Kasumi-1 (cell line): Measurements from ENCODE around the gene PRDM15.
"Not testable (repeated sequence)": the region's sequence is repeated elsewhere in the genome, so short reads cannot be mapped to it uniquely, and the experiment has no call there.

Experiments
- DNase-seq, 2 experiments: peaks; one replicate each; lab custom pipeline; 2025; lab: John Stamatoyannopoulos, UW

The PRDM15 gene

GRCh38 chr21:41805038-41805437 lies 74.1 kb downstream of the PRDM15 start:
- DNase-seq, result no peak

- no peak for DNase-seq
Measured at GRCh38 chr21:41804381-41804780, 74.8 kb downstream of the PRDM15 start.

- DNase-seq, result no peak
Measured at GRCh38 chr21:41803316-41803715, 75.8 kb downstream of the PRDM15 start.

- peak; percentile 69 to 76 for DNase-seq
Measured at GRCh38 chr21:41802684-41803083, 76.5 kb downstream of the PRDM15 start.

DNA sequence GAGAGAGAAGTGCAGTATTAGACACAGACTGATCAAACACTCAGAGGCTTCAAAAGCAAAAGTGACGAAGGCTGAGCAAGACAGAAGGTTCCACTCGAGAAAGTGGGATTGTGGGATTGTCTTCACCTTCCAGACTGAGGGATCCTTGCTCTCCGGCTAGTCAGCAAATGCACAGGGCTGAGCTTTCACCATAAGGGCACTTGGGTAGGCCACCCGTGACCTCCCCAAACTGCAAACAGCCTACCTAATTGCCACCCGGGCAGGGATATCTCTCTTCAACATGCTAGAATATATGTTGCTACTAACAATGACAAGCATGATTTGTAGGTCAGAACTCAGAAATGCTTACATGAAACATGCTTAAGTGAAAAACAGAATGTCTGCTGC lies 77.0 kb downstream of the PRDM15 start:
- no peak for DNase-seq

- DNase-seq, result peak; percentile 1 to 10
Measured at GRCh38 chr21:41801321-41802197, 77.6 kb downstream of the PRDM15 start.

DNA sequence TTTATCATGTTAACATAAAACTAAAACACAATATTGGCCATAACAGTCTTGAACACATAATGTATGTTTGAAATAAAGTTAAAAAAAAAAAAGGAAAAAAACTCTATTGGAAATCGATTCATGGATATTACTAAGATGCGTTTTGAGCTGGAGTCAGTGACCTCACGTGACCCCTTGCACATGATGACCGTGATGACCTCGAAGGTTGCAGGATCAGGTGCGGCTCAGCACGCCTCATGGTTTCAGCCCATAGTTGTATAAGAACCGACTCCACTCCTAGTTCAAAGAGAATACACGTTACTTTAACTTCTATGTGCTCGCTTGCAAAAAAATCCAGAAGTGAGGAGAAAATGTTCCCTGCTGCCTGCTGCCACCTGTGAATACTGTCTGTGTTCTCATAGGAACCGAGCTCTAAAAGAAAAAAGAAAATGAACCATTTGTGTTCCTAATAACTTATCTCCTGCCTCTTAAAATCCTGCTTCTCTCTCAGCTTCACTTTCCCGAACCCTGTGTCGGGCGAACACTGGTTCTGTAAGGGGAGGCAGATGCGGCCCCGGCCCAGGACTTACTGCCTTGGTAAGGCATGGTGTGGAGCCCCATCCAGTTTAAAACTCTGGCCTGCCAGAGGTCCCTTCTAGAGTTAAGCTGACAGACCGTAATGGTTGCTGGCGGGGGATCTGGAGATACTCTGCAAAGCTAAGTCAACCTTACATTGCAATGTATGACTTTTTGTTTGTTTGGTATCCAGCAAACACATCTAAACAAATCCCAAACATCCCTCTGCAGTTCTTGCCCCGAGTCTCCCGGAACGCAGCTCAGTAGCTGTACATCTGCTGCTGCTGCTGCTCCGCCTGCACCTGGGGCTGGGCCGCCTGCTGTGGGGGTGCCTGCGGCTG lies 78.5 kb downstream of the PRDM15 start:
- no peak for DNase-seq

DNA sequence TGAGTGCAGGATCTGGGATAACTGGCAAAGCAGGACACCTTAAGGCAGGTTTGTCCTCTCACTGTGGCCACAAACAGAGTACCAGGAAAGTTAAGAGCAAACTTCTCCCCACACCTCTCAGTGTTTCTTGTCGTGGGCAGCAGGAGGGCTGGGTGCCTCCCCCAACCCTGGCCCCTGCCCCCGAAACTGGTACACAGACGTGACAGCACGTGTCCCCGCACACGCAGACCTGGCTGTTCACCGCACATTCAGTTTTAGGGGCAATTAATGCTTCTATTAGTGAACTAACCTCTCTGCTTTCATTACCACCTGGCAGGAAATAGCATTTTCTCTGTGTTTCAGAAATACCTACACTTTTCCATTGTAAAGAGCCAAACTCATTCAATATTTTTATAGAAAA lies 79.4 kb downstream of the PRDM15 start:
- DNase-seq, result no peak

DNA sequence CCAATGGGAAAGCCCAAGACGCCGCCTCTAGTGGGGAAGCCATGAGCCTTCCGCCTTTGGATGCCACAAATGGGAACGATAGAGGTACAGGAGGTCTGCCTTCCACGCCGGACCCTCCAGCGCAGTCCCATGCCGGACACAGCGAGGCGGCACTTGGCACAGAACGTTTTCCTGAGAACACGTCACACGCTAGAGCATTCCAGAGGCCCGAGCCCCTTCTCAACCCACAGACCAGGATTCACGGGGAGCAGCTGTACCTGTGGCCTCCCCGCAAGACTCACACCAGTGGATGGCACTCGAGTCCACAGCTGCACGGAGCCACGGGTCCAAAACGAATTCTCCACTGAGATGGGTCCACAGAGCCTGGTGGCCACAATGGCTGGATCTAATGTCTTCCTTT lies 80.8 kb downstream of the PRDM15 start:
- no peak for DNase-seq

GRCh38 chr21:41796476-41797080 lies 82.6 kb downstream of the PRDM15 start:
- no peak for DNase-seq

GRCh38 chr21:41795726-41796125 lies 83.4 kb downstream of the PRDM15 start:
- DNase-seq, result no peak

DNA sequence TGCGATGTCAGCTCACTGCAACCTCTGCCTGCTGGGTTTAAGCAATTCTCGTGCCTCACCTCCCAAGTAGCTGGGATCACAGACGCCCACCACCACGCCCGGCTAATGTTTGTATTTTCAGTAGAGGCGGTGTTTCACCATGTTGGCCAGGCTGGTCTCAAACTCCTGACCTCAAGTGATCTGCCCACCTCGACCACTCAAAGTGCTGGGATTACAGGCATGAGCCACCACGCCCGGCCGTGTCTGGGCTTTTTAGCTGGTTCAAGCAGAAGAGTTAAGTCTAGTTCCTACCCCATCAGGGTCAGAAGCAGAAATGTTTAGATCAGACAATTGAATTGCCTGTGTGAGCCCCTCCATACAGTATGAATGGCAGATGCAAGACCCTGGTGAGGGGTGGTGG lies 84.5 kb downstream of the PRDM15 start:
- no peak for DNase-seq

DNA sequence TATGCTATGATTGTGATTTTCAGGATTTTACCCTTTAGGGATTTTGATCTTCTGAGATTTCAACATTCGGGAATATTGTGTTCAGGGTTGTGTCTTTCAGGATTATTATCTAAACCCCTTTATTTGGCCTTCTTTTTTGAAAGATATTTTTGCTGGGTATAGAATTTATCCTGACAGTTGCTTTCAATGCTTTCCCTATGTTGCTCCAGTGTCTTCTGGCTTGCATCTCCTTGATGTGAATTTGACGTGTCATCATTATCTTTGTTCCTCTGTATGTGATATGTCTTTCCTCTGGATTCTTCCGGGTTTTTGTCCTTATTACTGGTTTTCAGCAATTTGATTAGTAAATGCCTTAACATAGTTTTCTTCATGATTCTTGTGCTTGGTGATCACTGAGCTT lies 86.4 kb downstream of the PRDM15 start:
- no peak for DNase-seq

- DNase-seq, result no peak
Measured at GRCh38 chr21:41786509-41786987, 92.6 kb downstream of the PRDM15 start.

- not testable (repeated sequence) for DNase-seq
Measured at GRCh38 chr21:41785262-41785661, 93.9 kb downstream of the PRDM15 start.

GRCh38 chr21:41784456-41785102 lies 94.6 kb downstream of the PRDM15 start:
- DNase-seq, result no peak

GRCh38 chr21:41783476-41784180 lies 95.5 kb downstream of the PRDM15 start:
- DNase-seq, result no peak

- DNase-seq, result no peak
Measured at GRCh38 chr21:41781050-41781410, 98.1 kb downstream of the PRDM15 start.

DNA sequence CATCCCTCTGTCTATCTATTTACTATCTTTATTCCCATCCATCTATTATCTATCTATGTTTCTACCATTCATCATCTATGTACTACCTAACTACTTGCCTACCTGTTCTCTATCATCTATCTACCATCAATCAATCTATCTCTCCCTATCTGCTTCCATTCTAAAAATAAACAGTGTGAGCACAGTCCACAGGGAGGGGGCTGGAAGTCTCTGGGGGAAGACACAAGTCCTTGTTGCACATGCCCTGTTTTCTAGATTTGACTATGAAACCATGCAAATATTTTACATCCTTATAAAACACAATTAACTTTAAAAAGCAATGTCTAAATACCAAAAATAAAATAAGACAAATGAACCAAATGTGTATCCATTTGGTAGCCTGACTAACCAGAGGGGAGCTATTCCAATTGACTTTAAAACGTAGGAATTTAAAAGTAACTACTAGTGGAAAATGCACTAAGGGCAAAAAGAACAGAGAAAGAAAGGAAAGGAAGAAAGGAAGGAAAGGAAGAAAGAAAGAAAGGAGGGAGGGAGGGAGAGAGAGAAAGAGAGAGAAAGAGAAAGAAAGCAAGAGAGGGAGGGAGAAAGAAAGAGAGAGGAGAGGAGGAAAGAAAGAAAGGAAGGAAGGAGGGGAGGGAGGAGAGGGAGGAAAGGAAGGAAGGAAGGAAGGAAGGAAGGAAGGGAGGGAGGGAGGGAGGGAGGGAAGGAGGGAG lies 98.7 kb downstream of the PRDM15 start:
- no peak for DNase-seq

GRCh38 chr21:41779659-41780058 lies 99.5 kb downstream of the PRDM15 start:
- DNase-seq, result no peak
